Loucy (cell line): ENCODE results near the gene CAPN9.

ENCODE experiments used
- H2AFZ ChIP-seq: fragments of 200-600 bp; sonication (generic); 2 replicates; pipeline ENCODE4 v1.6.0; 2016; ENCODE audit warnings: antibody characterized with exemption, mild to moderate bottlenecking, low read length, moderate library complexity
- H3F3A ChIP-seq: fragments of 200-600 bp; 2 replicates; pipeline ENCODE4 v1.6.0; 2016; ENCODE audit warnings: antibody characterized with exemption, low read depth, mild to moderate bottlenecking
- H3K27me3 ChIP-seq: fragments of 200-600 bp; sonication (generic); 2 replicates; pipeline ENCODE4 v1.6.1; 2014; ENCODE audit warnings: low read length, mild to moderate bottlenecking; ENCODE audit not compliant: insufficient read depth, poor library complexity, severe bottlenecking
- H3K36me3 ChIP-seq: fragments of 200-600 bp; sonication (generic); 2 replicates; pipeline ENCODE4 v1.6.1; 2016; ENCODE audit warnings: low read length; ENCODE audit not compliant: insufficient read depth
- H3K4me1 ChIP-seq: fragments of 200-600 bp; sonication (generic); 2 replicates; pipeline ENCODE4 v1.5.1; 2014; ENCODE audit warnings: low read length, mild to moderate bottlenecking; ENCODE audit not compliant: insufficient read depth, poor library complexity, severe bottlenecking
- H3K4me2 ChIP-seq: fragments of 200-600 bp; sonication (generic); 2 replicates; pipeline ENCODE4 v1.6.0; 2014; ENCODE audit warnings: antibody characterized with exemption, low read length, low read depth, mild to moderate bottlenecking; ENCODE audit not compliant: poor library complexity, severe bottlenecking
- H3K4me3 ChIP-seq: fragments of 200-600 bp; sonication (generic); 2 replicates; pipeline ENCODE4 v1.5.1; 2014; ENCODE audit warnings: low read length, mild to moderate bottlenecking, mixed read lengths; ENCODE audit not compliant: poor library complexity, severe bottlenecking
- H3K79me2 ChIP-seq: fragments of 200-600 bp; sonication (generic); 2 replicates; pipeline ENCODE4 v1.6.1; 2014; ENCODE audit warnings: low read length; ENCODE audit not compliant: insufficient read depth
- H3K9ac ChIP-seq: fragments of 200-600 bp; sonication (generic); 2 replicates; pipeline ENCODE4 v1.6.0; 2014; ENCODE audit warnings: mild to moderate bottlenecking, low read depth, low read length, moderate library complexity; ENCODE audit not compliant: poor library complexity, severe bottlenecking
- H3K9me2 ChIP-seq: fragments of 200-600 bp; sonication (generic); replicated peaks from 2 replicates; pipeline ENCODE4 v1.6.1; 2016; ENCODE audit warnings: low read depth, low read length, mixed read lengths
- H3K9me3 ChIP-seq: fragments of 200-600 bp; sonication (generic); 2 replicates; pipeline ENCODE4 v1.6.1; 2014; ENCODE audit warnings: mild to moderate bottlenecking, antibody characterized with exemption, low read length, low read depth; ENCODE audit not compliant: insufficient read depth
- H4K20me1 ChIP-seq: fragments of 200-600 bp; sonication (generic); 2 replicates; pipeline ENCODE4 v1.6.0; 2014; ENCODE audit warnings: antibody characterized with exemption, low read length, mild to moderate bottlenecking; ENCODE audit not compliant: insufficient read depth, poor library complexity, severe bottlenecking
- EZH2phosphoT487 ChIP-seq: fragments of 200-600 bp; IDR thresholded peaks from 2 replicates; pipeline ENCODE4 v1.6.1; 2018; ENCODE audit warnings: antibody characterized with exemption, mild to moderate bottlenecking, moderate library complexity, borderline replicate concordance
- TF ChIP-seq, protein P1 (sequence below): fragments of 200-600 bp; sonication (generic); conservative IDR thresholded peaks from 2 replicates; pipeline ENCODE4 v1.5.1; 2014; ENCODE audit warnings: mild to moderate bottlenecking, antibody characterized with exemption, low read length

The CAPN9 gene

DNA sequence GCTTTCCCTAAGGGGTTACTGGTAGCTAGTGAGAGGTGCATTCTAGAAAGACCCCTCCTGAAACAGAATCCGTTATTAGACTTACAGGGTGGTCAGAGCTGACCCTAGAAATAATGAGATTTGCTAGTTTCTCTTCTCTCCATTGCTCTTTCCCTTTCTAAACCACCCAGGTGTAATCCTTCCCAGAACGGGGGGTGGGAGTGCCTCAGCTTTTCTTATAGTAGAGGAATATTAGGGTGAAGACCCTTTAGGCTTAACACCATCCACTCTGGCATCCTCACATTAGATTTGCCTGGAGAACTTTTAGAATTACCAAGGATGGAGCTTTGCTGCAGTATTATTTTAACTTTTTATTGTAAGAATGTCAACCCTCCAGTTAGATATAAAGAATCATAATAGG, 49.4 kb downstream of the CAPN9 start:
- H4K20me1 ChIP-seq: no peaks in the 10 kb centered on the region
- no peaks in the 10 kb centered on the region for H3K27me3 ChIP-seq
- H3K4me3 ChIP-seq: no peak overlapping the region
- no peaks in the 10 kb centered on the region for H3K9me3 ChIP-seq
- no peak overlapping the region for H2AFZ ChIP-seq
- H3K9ac ChIP-seq: no peak overlapping the region
- H3K36me3 ChIP-seq: no peaks in the 10 kb centered on the region
- no peak overlapping the region for H3K4me2 ChIP-seq
- no peaks in the 10 kb centered on the region for H3K4me1 ChIP-seq
- no peak for TF ChIP-seq EZH2phosphoT487
- TF ChIP-seq, protein P1, sequence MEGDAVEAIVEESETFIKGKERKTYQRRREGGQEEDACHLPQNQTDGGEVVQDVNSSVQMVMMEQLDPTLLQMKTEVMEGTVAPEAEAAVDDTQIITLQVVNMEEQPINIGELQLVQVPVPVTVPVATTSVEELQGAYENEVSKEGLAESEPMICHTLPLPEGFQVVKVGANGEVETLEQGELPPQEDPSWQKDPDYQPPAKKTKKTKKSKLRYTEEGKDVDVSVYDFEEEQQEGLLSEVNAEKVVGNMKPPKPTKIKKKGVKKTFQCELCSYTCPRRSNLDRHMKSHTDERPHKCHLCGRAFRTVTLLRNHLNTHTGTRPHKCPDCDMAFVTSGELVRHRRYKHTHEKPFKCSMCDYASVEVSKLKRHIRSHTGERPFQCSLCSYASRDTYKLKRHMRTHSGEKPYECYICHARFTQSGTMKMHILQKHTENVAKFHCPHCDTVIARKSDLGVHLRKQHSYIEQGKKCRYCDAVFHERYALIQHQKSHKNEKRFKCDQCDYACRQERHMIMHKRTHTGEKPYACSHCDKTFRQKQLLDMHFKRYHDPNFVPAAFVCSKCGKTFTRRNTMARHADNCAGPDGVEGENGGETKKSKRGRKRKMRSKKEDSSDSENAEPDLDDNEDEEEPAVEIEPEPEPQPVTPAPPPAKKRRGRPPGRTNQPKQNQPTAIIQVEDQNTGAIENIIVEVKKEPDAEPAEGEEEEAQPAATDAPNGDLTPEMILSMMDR: no peak
- H3F3A ChIP-seq: no peaks in the 10 kb centered on the region
- H3K9me2 ChIP-seq: no peaks in the 10 kb centered on the region
- no peaks in the 10 kb centered on the region for H3K79me2 ChIP-seq

DNA sequence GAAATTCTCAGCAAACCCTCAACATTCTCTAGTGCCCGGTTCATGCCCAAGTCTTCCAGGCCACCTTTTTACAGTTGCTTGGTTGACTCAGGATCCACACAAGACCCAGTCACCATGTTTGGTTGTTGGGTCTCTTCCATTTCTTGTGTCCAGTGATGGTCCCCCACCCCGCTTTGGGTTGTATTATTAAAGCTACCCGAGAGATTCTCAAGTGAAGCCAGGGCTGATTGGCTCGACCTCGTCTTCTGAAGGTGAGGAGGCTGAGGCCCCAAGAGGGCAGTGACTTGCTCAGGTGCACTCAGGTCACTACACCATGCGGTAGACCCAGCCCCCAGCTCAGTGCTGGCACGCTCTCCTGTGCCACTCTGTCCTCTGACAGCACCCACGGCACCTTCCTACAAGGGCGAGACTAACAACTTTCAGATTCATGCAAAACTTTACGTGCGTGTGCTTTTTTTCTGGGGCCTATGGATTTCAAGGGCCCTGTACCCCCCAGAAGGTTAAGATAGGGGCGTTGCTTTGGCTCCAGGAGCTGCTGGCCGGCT, 50.3 kb downstream of the CAPN9 start:
- no peaks in the 10 kb centered on the region for H4K20me1 ChIP-seq
- H3K27me3 ChIP-seq: no peaks in the 10 kb centered on the region
- no peak overlapping the region for H2AFZ ChIP-seq
- H3K4me2 ChIP-seq: no peak overlapping the region
- H3K79me2 ChIP-seq: no peaks in the 10 kb centered on the region
- no peak overlapping the region for H3K9ac ChIP-seq
- H3K9me3 ChIP-seq: no peaks in the 10 kb centered on the region
- TF ChIP-seq, protein P1: no peak
- no peak for TF ChIP-seq EZH2phosphoT487
- no peak overlapping the region for H3K4me3 ChIP-seq
- H3K9me2 ChIP-seq: no peaks in the 10 kb centered on the region
- H3K36me3 ChIP-seq: no peaks in the 10 kb centered on the region
- no peaks in the 10 kb centered on the region for H3F3A ChIP-seq
- H3K4me1 ChIP-seq: no peaks in the 10 kb centered on the region

DNA sequence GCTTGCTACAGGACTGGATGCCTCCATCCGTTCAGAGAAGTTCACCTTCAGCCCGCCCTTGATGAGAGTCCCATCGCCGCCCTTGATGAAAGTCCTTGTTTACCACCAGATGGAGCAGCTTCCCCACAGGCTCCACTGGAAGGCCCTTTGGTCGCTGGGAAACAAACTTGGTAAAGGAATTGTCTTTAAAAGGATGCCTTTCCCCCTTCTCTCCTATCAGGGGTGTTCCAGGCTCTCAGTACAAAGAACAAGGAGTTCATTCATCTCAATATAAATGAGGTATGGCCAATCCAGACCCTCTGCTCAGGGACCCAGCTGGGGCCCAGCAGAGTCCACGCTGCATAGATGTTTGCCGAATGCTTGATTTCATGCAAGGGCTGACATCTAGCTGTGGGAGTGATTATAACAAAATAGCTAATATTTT, 50.8 kb downstream of the CAPN9 start:
- H3K4me2 ChIP-seq: no peak overlapping the region

More for the DNA sequence above, 50.8 kb downstream of the CAPN9 start:
- peak overlapping the region; percentile 38; the same call in 1 of the 2 replicates for H2AFZ ChIP-seq
- H3K9me3 ChIP-seq: no peaks in the 10 kb centered on the region
- H3K4me1 ChIP-seq: no peaks in the 10 kb centered on the region
- no peaks in the 10 kb centered on the region for H3K79me2 ChIP-seq
- TF ChIP-seq, protein P1: peak; percentile 63
- no peak for TF ChIP-seq EZH2phosphoT487
- no peaks in the 10 kb centered on the region for H3K9me2 ChIP-seq
- H3F3A ChIP-seq: no peaks in the 10 kb centered on the region
- H4K20me1 ChIP-seq: no peaks in the 10 kb centered on the region
- no peak overlapping the region for H3K4me3 ChIP-seq
- H3K36me3 ChIP-seq: no peaks in the 10 kb centered on the region
- H3K27me3 ChIP-seq: no peaks in the 10 kb centered on the region
- no peak overlapping the region for H3K9ac ChIP-seq
